ENCODE results near the gene SMAD3. TPM values are rescaled to one million over a fixed set of nuclear protein-coding genes. Genes with fewer than 3 reads are reported as not detected.

SMAD3 gene
- total and polyA plus RNA-seq, 10 of the 15 experiments (the other 5 are each of a cell fraction or from before 2014, with no cell fraction given), result 5.6 to 43.2 (median 16.0) TPM

- peaks cover 4% of the 10 kb centered on the region for H3K4me1 ChIP-seq (ENCODE audit: control insufficient read depth, insufficient read depth, low read length)
- ChIA-PET SMC1A (ENCODE audit: uncharacterized antibody, unreplicated experiment) (interaction anchor here (1.2 kb wide), 1 partner anchor 63 kb away, joined by 3 read pairs; no protein-coding TSS in a partner anchor), CTCF (interaction anchor here (1.4 kb wide), 1 partner anchor 24 kb away, joined by 4 read pairs; no protein-coding TSS in a partner anchor), RAD21 (ENCODE audit: unreplicated experiment) (interaction anchor here (0.8 to 2.4 kb wide), 3 partner anchors 12 to 24 kb away, joined by 4 to 6 read pairs (median 4); no protein-coding TSS in a partner anchor), POLR2A (no interaction called here)
- no peak overlapping the region for H3K9ac ChIP-seq (ENCODE audit: control insufficient read depth, insufficient read depth, low read length)
- TF ChIP-seq LARP7 (IDR thresholded peaks at IDR 0.05), result no peak
- TF ChIP-seq SREBF1 (IDR thresholded peaks at IDR 0.05; ENCODE audit: low read length), result no peak
- TF ChIP-seq BCL3 (IDR thresholded peaks at IDR 0.05; ENCODE audit: borderline replicate concordance, insufficient read depth, low read depth, low read length, poor library complexity, severe bottlenecking), result no peak
- TF ChIP-seq RBBP5 (conservative IDR thresholded peaks at IDR 0.05), result no peak
- no peak for TF ChIP-seq PAX8 (IDR thresholded peaks at IDR 0.05)
- no peak for TF ChIP-seq IKZF2 (IDR thresholded peaks at IDR 0.05)
- no peak for TF ChIP-seq POLR2AphosphoS5 (IDR thresholded peaks at IDR 0.05; ENCODE audit: low read length)
- TF ChIP-seq WRNIP1 (IDR thresholded peaks at IDR 0.05; ENCODE audit: borderline replicate concordance, low read depth, low read length), result no peak
- no peak for TF ChIP-seq JUNB (IDR thresholded peaks at IDR 0.05)
- TF ChIP-seq CBX3 (IDR thresholded peaks at IDR 0.05; ENCODE audit: borderline replicate concordance, low read depth), result no peak
- TF ChIP-seq HDAC2 (IDR thresholded peaks at IDR 0.05), result no peak
- no peak for TF ChIP-seq TCF7 (IDR thresholded peaks at IDR 0.05; ENCODE audit: borderline replicate concordance)
- no peak for TF ChIP-seq NR2C1 (IDR thresholded peaks at IDR 0.05)
- no peak for TF ChIP-seq STAT3 (IDR thresholded peaks at IDR 0.05; ENCODE audit: low read depth, low read length)
- no peak for TF ChIP-seq ASH2L (IDR thresholded peaks at IDR 0.05; ENCODE audit: borderline replicate concordance, low read depth)
- no peak for TF ChIP-seq HSF1 (IDR thresholded peaks at IDR 0.05; ENCODE audit: low read depth, low read length)
- TF ChIP-seq SUZ12 (IDR thresholded peaks at IDR 0.05; ENCODE audit: unreplicated experiment), result no peak
- TF ChIP-seq PBX3 (IDR thresholded peaks at IDR 0.05; ENCODE audit: insufficient replicate concordance, low read depth, low read length), result no peak
- H3K27me3 ChIP-seq (replicated peaks in 1 of 2; ENCODE audit: control insufficient read depth in 2 of 2, insufficient read depth in 2 of 2, low read length in 1 of 2), result no peaks in the 10 kb centered on the region
- ATAC-seq (no peak), DNase-seq (ENCODE audit: low read depth, low spot score) (no peak), FAIRE-seq (no peak)
- H3K79me2 ChIP-seq (ENCODE audit: control insufficient read depth, insufficient read depth, low read length), result no peaks in the 10 kb centered on the region
- no peak overlapping the region for H3K4me3 ChIP-seq
- intact Hi-C loops (cut with micrococcal nuclease; ENCODE audit: unreplicated experiment) (no loop called here), in situ Hi-C loops (cut with MboI) (no loop called here)
- H3K9me3 ChIP-seq (replicated peaks; ENCODE audit: control insufficient read depth, insufficient read depth, low read length), result no peaks in the 10 kb centered on the region
- 65% methylated on average over 10 of the region's 10 CpGs for WGBS (ENCODE audit: insufficient coverage, insufficient replicate concordance, low lambda C conversion rate, missing lambda C conversion rate)
- H3K36me3 ChIP-seq (ENCODE audit: control insufficient read depth in 2 of 2, insufficient read depth in 2 of 2, low read length in 1 of 2), result no peaks in the 10 kb centered on the region
- no peak overlapping the region for H2AFZ ChIP-seq (ENCODE audit: control insufficient read depth, low read depth, low read length)
- H4K20me1 ChIP-seq (ENCODE audit: control insufficient read depth, insufficient read depth), result no peaks in the 10 kb centered on the region
- H3K4me2 ChIP-seq (ENCODE audit: control insufficient read depth, insufficient read depth), result no peak overlapping the region
- H3K27ac ChIP-seq (ENCODE audit: control insufficient read depth, insufficient read depth), result no peak overlapping the region
- no TSS peak for BruUV-seq (replicated peaks)
Observed at GRCh38 chr15:67018441-67018840, 47.0 kb upstream of the SMAD3 start.
